ENCODE measurements around the gene ZDHHC8.

GRCh38 chr22:20130319-20130718 is 1.3 kb upstream of the ZDHHC8 start:
- TF ChIP-seq EZH2phosphoT487 (IDR thresholded peaks at IDR 0.05; ENCODE audit: borderline replicate concordance) (no peak), JUND (IDR thresholded peaks at IDR 0.05) (no peak), EZH2 (IDR thresholded peaks at IDR 0.05) (no peak), YY1 (IDR thresholded peaks at IDR 0.05; ENCODE audit: extremely low read depth, insufficient replicate concordance, low read depth, low read length) (no peak), ZFX (IDR thresholded peaks at IDR 0.05) (no peak), POLR2AphosphoS5 (IDR thresholded peaks at IDR 0.05; ENCODE audit: low read depth, low read length) (no peak), POLR2A (IDR thresholded peaks at IDR 0.05; ENCODE audit: borderline replicate concordance, extremely low read depth, insufficient read depth, insufficient read length) (no peak), CBX3 (IDR thresholded peaks at IDR 0.05; ENCODE audit: low read depth) (no peak), CEBPB (IDR thresholded peaks at IDR 0.05; ENCODE audit: low read depth) (no peak)
- TF ChIP-seq, protein P1, sequence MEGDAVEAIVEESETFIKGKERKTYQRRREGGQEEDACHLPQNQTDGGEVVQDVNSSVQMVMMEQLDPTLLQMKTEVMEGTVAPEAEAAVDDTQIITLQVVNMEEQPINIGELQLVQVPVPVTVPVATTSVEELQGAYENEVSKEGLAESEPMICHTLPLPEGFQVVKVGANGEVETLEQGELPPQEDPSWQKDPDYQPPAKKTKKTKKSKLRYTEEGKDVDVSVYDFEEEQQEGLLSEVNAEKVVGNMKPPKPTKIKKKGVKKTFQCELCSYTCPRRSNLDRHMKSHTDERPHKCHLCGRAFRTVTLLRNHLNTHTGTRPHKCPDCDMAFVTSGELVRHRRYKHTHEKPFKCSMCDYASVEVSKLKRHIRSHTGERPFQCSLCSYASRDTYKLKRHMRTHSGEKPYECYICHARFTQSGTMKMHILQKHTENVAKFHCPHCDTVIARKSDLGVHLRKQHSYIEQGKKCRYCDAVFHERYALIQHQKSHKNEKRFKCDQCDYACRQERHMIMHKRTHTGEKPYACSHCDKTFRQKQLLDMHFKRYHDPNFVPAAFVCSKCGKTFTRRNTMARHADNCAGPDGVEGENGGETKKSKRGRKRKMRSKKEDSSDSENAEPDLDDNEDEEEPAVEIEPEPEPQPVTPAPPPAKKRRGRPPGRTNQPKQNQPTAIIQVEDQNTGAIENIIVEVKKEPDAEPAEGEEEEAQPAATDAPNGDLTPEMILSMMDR (IDR thresholded peaks at IDR 0.05 in 2 of 3, conservative IDR thresholded peaks at IDR 0.05 in 1 of 3; ENCODE audit: borderline replicate concordance in 1 of 3, insufficient read depth in 1 of 3, low read depth in 2 of 3, low read length in 2 of 3) = peak in 2 of 3 experiments; percentile 28; a peak in 3 of 6 replicates

All from HCT116 (cell line).